ENCODE measurements around the gene CD99L2.
A peak's percentile ranks its signal among the peaks of the same experiment; 100 is the strongest.

The CD99L2 gene

GRCh38 chrX:150781677-150782076, 116.8 kb downstream of the CD99L2 start:
- no peak for DNase-seq (ENCODE audit: low spot score)

- DNase-seq (ENCODE audit: low spot score), result no peak
Observed at GRCh38 chrX:150779385-150779784, 119.1 kb downstream of the CD99L2 start.

DNA sequence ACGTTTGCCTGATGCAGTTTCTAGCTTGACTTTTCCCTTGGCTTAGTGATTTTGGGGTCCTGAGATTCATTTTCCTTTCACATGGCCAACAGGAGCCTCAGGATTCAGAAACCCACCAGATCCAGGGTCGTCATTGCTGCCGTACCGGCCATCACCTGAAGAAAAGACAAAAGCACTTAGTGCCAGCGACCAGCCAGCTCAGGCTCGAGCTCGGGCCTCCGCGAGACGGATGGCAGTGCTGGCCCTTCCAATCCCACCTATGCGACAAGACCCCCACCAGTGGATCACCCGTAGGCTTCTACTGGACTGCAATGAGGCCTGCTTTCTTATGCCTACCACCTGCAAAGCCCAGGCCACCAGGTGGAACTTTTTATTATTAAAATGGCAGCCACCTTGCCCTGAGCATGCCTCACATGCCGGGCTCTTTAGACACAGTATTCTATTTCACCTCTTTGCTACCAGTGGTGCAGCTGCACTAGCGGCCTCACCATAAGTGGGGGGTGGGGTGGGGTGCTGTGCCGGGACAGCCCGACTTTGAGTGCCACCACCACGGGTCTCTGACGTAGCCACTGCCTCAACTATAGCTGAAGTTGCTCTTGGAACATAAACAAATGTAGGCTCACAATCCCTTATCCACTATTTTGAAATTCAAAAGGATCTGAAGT, 121.0 kb downstream of the CD99L2 start:
- no peak for DNase-seq (ENCODE audit: low spot score)

DNA sequence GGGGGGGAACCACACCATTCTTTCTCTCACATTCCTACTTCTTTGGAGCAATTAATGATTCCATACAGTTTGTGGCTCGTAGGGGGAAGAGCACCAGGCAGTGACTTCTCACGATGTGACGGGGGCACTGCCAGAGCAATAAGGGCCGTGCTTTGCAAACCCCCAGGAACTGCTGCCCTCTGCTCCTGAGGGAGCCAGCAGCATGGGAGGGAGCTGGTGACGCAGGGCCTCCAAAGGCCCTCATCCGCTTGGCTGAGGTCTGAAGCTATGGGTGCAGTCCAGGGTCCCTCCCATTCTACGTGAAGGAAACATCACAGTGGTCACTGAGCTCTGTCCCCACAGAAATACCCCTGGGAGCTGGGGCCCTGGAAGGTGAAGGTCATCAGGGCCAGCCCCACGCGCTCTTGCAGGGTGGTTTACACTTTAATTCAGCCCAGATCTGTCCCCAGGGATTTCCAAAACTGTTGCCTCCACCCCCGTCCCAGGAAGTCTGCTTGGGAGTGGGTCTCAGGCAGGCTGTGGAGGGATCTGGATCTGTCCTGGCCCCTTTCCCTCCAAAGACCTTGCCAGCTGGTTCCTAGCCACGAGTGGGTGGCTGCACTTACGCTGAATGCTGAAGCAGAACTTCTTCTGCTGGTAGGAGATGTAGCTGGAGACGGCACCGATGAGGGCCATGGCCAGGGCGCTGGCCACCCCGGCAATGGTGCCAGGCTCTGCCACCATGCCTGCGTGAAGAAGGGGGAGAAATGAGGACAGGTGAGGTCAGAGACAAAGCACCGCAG, 122.7 kb downstream of the CD99L2 start:
- DNase-seq (ENCODE audit: low spot score), result no peak

GRCh38 chrX:150774798-150775568, 123.5 kb downstream of the CD99L2 start:
- no peak for DNase-seq (ENCODE audit: low spot score)

GRCh38 chrX:150773634-150774033, 124.8 kb downstream of the CD99L2 start:
- DNase-seq (ENCODE audit: low spot score), result no peak

DNA sequence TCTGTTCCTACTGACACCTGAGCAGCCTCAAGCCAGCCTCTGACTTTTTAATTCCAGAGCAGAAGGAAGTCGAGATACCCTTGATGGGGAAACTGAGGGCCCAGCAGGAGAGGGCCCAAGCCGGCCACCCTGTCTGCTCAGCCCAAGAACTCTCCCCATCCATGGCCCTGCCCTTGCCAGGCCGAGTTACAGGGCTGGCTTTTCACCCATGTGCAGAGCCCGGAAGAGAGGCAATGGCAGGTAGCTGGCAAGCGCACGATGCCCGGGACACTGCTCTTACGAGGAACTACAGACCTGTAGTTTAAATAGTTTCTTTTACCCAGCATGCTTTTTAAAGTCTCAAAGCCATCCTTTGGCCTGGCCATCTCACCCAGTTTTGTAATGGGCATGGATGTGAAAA, 125.4 kb downstream of the CD99L2 start:
- no peak for DNase-seq (ENCODE audit: low spot score)

DNA sequence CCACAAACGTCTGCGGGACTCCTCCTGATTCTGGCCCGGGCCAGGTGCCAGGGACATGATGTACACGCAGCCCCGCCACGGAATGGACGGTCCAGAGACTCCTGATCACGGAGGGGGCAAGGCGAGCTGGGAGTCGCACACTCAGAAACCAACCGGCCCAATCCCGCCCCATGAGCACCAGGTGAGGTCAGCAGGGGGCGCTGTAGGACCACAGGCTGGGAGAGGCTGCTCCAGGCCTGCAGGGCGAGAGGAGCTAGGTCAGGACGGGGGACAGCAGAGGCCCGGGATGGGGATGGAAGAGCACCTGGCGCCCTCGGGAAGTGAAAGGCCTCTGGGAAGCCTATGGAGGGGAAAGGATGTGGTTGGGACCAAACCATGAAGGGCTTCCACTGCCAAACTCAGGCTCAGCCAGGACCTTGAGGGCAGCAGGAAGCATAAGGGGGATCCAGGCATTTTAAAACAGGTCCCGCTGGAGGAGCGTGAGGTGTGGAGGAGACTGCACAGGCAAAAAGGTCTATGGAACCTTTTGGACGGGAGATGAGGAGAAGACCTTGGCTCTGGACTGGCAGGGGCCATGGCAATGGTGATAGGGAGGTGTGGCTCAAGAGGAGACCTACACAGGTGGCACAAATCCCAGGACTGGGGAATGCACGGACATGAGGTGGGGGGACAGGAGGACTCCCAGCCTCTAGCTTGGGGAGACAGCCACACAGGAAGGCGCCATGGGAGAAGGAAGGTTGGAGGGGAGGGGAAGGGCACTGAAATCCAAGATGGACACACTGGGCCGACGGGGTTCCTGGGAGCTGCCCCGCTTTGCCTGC, 126.1 kb downstream of the CD99L2 start:
- peak; percentile 88 for DNase-seq (ENCODE audit: low spot score)

DNA sequence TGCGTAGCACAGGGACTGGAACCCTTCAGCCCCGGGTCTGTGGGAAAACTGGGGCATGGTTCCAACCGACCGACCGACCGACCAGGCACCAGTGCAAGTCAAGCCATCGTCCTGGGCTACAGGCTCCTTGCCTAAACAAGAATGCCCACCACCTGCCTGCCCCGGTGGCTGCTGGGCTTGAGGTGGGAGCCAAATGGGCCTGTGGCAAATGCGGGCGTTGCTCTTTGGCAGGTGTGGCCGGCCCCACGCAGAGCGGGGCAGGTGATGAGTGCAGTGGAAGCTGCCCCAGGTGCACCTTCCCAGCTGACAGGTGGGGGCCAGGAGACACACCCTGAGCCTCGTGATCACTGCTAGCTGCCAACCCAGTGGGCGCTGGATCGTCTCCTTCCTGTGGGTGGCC, 127.4 kb downstream of the CD99L2 start:
- no peak for DNase-seq (ENCODE audit: low spot score)

- no peak for DNase-seq (ENCODE audit: low spot score)
Observed at GRCh38 chrX:150770623-150771022, 127.8 kb downstream of the CD99L2 start.

DNA sequence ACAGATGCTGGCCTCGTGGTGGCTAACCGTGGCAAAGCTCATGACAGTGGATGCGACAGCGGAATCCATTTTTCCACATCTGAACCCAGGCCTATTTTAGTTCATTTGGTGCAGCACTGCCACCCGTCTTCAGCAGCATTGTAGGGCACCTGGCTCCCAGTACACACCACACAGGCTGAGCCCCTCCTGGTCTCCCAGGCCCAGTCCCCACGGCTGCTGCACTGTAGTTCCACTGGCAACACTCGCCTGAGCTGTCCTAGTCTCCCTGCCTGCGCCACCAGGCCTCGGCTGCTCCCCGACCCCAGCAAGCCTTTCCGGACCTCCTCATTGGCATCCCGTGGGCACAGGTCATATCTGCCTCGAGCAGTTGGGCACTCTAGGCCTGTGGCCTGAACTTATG, 129.1 kb downstream of the CD99L2 start:
- DNase-seq (ENCODE audit: low spot score), result no peak

DNA sequence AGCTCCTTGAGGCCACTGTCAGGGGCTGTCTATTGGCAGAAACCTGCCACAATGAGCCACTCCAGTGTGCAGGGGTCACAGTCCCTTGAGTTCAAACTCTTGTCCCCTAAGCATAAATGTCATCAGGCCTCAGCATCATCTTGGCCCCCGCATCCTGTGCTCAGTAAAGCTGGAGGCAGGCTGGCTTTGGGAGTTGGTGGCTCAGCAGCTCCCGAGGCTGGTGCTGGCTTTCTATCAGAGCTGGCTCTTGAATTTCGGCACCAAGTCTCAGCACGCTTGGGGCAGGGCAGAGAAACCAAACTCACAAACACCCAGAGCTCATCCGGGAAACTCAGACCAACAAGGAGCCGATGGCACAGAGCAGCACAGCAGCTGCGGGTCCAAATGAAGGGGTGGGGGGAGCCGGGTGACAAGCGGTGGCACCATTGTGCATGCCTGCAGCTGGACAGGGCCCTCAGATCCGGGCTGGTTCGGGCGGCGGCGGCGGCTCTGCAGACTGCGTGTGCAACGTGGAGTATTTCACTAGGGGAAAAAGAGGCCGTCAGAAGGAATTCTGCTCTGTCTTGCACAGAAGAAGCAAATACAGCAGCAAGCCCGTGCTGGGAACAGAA, 129.8 kb downstream of the CD99L2 start:
- no peak for DNase-seq (ENCODE audit: low spot score)

DNA sequence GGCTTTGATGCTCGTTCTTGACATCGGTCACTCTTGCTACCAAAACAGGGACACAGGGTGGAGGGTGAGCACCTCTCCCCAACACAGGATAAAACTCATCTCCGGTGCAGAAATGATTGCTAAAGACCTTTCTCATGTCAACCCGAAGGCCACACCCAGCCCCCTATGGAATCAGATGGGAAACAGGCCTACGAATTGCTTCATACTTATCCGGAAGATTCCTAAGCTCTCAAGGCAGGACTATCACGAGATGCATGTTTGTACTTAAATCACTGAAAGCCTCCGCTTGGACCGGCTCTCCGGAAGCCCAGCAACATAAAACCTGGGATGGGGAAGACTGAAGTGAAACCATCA, 130.4 kb downstream of the CD99L2 start:
- DNase-seq (ENCODE audit: low spot score), result no peak

DNA sequence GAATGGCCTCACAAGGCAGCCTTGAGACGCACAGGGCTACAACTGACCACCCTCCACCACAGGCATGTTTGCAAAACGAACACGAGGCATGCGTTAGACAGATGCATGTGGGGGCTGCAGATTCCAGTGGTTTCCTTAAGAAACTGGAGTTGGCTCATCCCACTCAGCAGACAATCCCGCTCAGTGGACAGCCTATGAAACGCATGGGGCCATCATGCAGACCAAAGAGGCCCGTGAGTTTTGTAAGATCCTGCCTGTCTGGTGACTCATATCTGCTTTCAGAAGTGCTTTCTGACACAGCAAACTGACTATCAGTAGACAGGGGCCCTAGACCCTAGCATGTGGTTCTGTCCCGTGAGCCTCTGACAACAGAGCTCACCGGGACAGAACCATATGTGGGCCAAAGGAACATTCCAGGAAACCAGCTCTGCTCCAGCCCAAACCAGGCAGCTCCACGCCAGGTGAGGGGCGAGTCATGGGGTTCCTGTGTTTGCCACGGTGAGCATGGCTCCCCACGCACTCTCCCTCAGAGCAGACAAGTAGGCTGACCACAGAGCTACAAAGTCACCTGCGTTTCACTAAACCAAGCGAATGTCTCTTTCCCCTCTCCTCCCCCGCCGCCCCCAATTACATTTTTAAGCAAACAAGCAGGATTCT, 130.9 kb downstream of the CD99L2 start:
- DNase-seq (ENCODE audit: low spot score), result no peak

- DNase-seq (ENCODE audit: low spot score), result no peak
Observed at GRCh38 chrX:150767045-150767395, 131.4 kb downstream of the CD99L2 start.

DNA sequence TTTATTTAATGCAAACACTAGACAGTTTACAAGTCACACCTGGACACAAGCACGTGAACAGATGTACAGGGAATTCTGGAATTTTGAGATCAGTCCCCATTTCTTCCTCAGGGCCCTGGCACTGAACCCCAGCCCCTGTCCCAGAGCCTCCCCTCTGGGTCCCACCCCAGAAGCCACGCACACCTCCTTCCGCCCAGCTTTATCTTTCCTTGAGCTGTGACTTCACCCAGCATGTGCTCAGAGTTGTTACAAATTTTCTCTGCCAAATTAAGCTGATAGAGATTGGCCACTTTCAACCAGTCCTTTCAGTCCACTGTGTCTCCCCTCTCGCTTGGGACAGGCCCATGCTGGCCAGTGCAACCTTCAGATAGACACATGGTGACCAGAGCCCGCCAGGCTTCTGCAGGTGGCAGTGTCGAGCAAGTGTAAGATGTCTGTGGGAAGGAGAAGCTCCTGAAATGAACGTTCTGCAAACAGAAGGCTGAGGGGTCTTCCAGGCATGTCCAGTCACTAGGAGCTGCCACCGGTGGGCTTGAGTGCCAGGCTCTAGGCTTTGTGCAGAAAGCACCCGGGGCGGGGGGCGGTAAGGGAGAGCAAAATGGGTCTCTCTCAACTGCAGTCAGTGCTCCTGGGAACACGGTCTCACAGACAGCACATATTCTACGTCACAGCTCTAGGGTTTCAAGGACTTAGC, 132.0 kb downstream of the CD99L2 start:
- DNase-seq (ENCODE audit: low spot score), result no peak

- no peak for DNase-seq (ENCODE audit: low spot score)
Observed at GRCh38 chrX:150765782-150766350, 132.6 kb downstream of the CD99L2 start.

- no peak for DNase-seq (ENCODE audit: low spot score)
Observed at GRCh38 chrX:150765237-150765636, 133.2 kb downstream of the CD99L2 start.

GRCh38 chrX:150763810-150764209, 134.7 kb downstream of the CD99L2 start:
- no peak for DNase-seq (ENCODE audit: low spot score)

DNA sequence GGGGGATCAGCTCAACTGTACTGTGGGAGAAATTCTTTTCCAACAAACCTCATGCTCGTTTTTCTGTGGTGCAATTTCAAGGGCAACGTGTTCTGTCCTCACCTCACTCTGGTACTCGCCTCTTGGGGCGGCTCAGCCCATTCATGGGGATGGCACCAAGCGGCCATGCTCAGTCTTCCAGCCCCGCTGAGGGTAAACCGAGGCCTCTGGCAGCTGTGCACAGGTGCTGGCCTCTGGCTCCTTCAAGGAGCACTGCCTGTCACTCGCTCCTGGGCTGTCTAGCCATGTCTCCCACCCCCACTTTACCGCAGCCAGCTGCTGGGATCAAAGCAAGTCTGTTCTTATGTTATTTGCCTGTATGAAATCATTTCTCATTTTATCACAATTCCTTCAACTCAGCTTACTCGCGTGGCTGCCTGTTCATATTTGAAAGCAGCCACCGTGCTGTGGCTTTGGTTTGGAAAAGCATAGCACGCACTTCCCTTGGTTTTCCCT, 135.1 kb downstream of the CD99L2 start:
- no peak for DNase-seq (ENCODE audit: low spot score)

All from ecto neural progenitor cell (in vitro differentiated cells).